ENCODE measurements around the gene CLTRN.
"Not testable (repeated sequence)": the region's sequence is repeated elsewhere in the genome, so short reads cannot be mapped to it uniquely, and the experiment has no call there.

CLTRN gene

GRCh38 chrX:15647510-15647909 is 17.1 kb downstream of the CLTRN start:
- DNase-seq: not testable (repeated sequence)

DNA sequence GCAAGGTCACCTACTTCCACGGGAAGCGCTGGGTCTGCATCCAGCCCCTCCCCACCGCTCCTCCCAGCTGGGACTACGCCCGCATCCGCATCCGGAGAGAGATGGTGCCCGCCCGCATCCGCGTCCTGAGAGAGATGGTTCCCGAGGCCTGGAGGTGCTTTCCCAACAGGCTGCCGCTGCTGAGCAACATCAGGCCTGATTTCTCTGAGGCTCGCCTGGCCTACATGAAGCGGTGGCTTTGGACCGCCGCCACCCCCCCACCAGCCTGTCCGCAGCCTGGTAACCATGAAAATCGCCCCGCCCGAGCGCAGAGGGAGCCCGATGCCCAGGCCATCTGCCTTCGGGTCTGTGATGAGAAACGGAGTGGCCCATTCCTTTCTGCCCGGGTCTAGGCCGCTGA is 18.1 kb downstream of the CLTRN start:
- DNase-seq: no peak

- no peak for DNase-seq
Measured at GRCh38 chrX:15646031-15646430, 18.6 kb downstream of the CLTRN start.

- DNase-seq: no peak
Measured at GRCh38 chrX:15645266-15645665, 19.3 kb downstream of the CLTRN start.

DNA sequence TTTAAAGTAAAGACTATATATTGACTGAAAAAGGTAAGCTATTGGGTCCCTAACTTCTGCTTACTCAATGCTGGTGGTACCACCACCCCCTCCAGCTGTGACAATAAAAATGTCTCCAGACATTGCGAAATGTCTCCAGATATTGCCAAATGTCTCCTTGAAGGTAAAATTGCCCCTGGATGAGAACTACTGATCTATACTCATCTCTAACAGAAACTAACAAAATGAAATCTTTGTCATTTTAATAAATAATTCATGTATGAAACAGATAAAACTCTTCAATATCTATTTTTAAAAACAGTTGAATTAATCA is 20.1 kb downstream of the CLTRN start:
- no peak for DNase-seq

GRCh38 chrX:15643786-15644559 is 20.6 kb downstream of the CLTRN start:
- DNase-seq: no peak

DNA sequence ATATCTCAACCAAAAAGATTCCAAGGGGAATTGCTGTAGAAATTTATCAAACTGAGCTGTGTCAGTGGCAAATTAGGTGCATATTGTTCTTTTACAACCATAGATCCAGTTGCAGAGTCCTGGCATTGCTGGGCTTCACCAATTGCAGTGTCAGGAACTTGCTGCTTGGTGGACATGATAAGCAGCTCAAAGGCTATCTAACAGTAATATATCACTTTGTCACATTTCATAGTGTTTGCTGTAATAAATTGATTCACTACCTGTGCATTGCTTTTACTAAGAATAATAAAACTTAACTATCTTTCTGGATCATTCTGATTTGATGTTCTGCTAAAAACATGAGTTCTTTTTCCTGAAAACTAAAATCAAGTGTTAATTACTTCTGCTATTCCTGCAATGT is 33.0 kb downstream of the CLTRN start:
- no peak for DNase-seq

DNA sequence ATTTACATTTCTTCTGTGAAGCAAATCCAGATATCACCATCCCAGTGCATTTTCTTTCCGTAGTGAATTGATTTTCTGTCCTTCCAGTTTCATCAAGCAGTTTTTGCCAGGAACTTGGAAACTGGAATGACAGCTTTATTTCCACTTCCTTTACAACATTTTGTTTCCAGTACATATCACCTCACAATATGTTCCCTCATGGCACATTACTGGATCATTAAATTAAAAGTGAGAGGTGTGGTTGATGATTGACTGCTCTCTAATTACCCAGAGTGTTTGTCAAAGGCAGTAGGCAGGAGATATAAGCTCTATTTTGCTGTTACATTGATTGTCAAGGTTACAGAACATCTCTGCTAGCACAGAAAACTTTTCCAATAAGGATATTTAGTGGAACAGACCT is 41.6 kb downstream of the CLTRN start:
- no peak for DNase-seq

- DNase-seq: no peak
Measured at GRCh38 chrX:15619053-15619755, 45.4 kb downstream of the CLTRN start.

- DNase-seq: no peak
Measured at GRCh38 chrX:15617111-15617510, 47.5 kb downstream of the CLTRN start.

- DNase-seq: no peak
Measured at GRCh38 chrX:15616531-15616930, 48.1 kb downstream of the CLTRN start.

DNA sequence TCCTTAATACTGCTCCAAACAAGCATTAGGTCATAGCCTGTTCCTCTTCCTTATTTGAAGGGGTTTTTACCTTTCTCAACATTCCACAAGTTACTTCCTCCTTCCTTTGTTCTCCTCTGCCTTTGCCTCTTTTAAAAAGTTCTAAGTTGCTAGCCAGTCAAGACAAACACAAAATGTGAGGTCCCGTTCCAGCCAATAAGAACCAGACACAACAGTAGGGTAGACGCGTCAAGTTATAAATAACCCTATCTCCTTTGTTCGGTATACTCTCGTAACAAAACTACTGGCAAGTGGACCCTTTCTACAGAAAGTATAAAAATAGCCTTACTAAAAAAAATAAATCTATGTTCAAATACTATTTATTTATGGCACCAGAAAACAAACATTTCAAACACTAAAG is 57.5 kb downstream of the CLTRN start:
- DNase-seq: no peak

DNA sequence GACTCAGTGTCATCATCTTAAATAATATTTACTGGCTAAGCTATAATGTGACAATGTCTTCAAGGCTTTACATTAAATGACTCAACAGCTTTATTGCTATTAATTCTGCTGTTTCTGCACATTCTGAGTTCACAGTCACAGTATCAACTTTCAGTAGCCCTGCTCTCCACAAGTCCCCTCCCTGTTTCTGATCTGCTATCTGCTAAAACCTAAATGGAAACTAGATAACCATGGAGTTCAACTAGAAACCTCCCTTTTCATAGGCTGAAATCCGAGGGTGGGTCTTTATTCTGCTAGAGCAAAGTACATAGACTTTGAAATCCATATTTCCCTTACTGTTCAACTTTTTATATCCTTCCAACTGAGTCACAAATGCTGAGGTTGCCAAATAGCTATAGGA is 58.5 kb downstream of the CLTRN start:
- DNase-seq: no peak

DNA sequence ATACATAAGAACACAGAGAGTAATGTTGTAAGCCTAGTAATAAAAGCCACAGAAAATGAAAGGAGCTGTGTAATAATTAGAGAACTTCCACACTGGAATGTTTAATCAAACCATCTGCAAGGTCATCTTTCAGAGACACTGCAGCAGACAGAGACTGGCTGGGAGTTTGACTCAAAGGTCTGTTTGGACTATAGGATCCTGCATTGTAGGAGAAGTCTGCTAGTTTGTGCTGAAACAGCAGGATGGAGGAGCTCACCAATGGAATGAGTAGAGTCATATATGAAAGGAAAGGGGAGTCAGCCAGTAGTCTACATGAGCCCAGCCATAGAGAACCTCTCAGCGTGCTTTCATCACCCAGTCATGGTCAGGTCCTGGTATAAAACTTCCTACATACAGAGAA is 59.4 kb downstream of the CLTRN start:
- no peak for DNase-seq

GRCh38 chrX:15602761-15603160 is 61.8 kb downstream of the CLTRN start:
- no peak for DNase-seq

GRCh38 chrX:15601932-15602331 is 62.7 kb downstream of the CLTRN start:
- DNase-seq: no peak

GRCh38 chrX:15600745-15601144 is 63.9 kb downstream of the CLTRN start, which contains the start of gene ACE2:
Gene ACE2 (minus strand): TSS chrX:15600960. CDS start chrX:15600911, 49 bp downstream.
- no peak for DNase-seq

GRCh38 chrX:15600049-15600448 is 64.6 kb downstream of the CLTRN start:
- no peak for DNase-seq

GRCh38 chrX:15599461-15599860 is 65.1 kb downstream of the CLTRN start:
- no peak for DNase-seq

DNA sequence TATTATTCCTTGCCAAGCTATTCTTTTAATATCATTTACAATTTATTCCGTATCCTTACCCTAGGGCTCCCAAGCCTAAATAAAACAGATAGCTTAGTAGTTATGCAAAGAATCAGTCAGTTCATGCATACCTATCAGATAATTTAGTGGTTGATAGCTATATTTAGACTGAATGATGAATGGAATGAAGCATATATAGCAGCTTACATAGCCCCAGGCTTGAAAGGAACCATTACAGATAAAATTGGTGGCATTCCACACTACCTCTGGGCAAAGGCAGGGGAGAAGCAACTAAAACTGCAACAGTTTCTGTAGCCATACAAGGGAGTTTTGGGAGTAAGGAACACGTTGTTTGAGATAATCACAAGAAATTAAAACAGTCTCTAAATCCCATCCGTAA is 66.6 kb downstream of the CLTRN start:
- DNase-seq: no peak

GRCh38 chrX:15594371-15594770 is 70.2 kb downstream of the CLTRN start:
- DNase-seq: no peak

DNA sequence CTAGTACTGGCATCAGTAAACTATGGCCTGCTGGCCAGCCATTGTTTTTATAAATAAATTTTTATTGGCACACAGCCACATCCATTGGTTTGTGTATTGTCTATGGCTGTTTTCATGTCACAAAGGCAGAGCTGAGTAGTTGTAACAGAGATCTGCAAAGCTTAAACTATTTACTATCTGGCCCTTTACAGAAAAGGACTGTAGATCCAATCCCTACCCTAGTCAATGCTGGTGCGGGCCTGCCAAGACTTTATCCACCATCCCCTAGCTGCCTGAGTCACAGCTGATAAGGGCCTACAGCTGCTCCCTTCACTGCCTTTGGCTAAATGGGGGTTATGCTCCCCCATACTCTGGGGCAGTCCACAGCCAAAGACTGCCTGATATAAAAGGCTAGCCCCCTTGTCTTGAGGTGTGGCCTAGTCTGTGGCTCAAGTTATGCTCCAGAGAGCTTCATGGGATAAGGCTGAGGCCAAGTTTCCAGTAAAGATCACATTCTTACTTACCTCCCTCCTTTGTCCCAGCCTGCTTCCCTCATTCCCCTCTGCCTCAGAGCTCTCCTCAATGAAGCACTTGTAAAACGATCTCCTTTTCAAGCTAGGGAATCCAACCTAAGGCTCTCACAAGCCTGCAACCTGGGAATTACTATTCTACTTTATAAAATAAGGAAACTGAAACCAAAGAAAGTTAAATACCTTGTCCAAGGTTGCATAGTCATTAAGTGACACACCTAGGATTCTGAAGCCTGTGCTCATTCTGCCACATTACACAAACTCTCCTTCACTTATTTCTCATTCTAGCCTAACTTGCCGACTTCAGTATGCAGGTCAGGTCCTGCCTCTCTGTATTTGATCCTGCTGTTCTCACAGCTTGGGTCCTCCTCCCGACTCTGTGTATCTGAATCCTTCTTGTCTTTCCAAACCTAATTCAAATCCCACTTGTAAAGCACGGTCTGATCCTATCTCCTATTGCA is 84.5 kb downstream of the CLTRN start:
- DNase-seq: no peak

All from NCI-H1417 treated with DMSO at 0.1 percent for 48 hours (cell line).